ENCODE measurements around the gene CCDC92.

- no peak for TF ChIP-seq POLR2A (IDR thresholded peaks at IDR 0.05; ENCODE audit: low read depth, low read length)
- TF ChIP-seq, protein P1, sequence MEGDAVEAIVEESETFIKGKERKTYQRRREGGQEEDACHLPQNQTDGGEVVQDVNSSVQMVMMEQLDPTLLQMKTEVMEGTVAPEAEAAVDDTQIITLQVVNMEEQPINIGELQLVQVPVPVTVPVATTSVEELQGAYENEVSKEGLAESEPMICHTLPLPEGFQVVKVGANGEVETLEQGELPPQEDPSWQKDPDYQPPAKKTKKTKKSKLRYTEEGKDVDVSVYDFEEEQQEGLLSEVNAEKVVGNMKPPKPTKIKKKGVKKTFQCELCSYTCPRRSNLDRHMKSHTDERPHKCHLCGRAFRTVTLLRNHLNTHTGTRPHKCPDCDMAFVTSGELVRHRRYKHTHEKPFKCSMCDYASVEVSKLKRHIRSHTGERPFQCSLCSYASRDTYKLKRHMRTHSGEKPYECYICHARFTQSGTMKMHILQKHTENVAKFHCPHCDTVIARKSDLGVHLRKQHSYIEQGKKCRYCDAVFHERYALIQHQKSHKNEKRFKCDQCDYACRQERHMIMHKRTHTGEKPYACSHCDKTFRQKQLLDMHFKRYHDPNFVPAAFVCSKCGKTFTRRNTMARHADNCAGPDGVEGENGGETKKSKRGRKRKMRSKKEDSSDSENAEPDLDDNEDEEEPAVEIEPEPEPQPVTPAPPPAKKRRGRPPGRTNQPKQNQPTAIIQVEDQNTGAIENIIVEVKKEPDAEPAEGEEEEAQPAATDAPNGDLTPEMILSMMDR (IDR thresholded peaks at IDR 0.05; ENCODE audit: extremely low read depth in 1 of 2, insufficient read depth in 1 of 2, low read depth in 1 of 2, low read length in 2 of 2) = no peak
- no peak for TF ChIP-seq EZH2 (IDR thresholded peaks at IDR 0.05; ENCODE audit: borderline replicate concordance, low read depth, low read length, severe bottlenecking)
- no peak for TF ChIP-seq POLR2AphosphoS5 (IDR thresholded peaks at IDR 0.05; ENCODE audit: insufficient read depth, low read depth, low read length)
- no peak for TF ChIP-seq FOS (IDR thresholded peaks at IDR 0.05; ENCODE audit: borderline replicate concordance, insufficient read depth, low read length)
- no peak for TF ChIP-seq MYC (IDR thresholded peaks at IDR 0.05; ENCODE audit: low read depth, low read length)
- TF ChIP-seq, protein P2, sequence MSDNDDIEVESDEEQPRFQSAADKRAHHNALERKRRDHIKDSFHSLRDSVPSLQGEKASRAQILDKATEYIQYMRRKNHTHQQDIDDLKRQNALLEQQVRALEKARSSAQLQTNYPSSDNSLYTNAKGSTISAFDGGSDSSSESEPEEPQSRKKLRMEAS (IDR thresholded peaks at IDR 0.05; ENCODE audit: insufficient read depth, insufficient read length) = no peak
- TF ChIP-seq GATA2 (IDR thresholded peaks at IDR 0.05; ENCODE audit: insufficient read depth, insufficient read length, low read depth, low read length) = no peak
- no peak for TF ChIP-seq JUN (IDR thresholded peaks at IDR 0.05; ENCODE audit: borderline replicate concordance, insufficient read depth, insufficient read length, low read depth)
Observed at GRCh38 chr12:123945287-123946151, 27.1 kb downstream of the CCDC92 start.
